NCI-H2171 treated with DMSO at 0.1 percent for 48 hours (cell line): ENCODE data around the gene SLC35F5.
"Not testable (repeated sequence)": the region's sequence is repeated elsewhere in the genome, so short reads cannot be mapped to it uniquely, and the experiment has no call there.

ENCODE experiments used
- DNase-seq: peaks from one replicate; lab custom pipeline; 2025; lab: John Stamatoyannopoulos, UW

The SLC35F5 gene

GRCh38 chr2:113756355-113757137 is at the start of gene SLC35F5:
SLC35F5 (minus strand) TSS chr2:113756642; CDS start chr2:113756409, 233 bp downstream.
- DNase-seq = peak; percentile 83

DNA sequence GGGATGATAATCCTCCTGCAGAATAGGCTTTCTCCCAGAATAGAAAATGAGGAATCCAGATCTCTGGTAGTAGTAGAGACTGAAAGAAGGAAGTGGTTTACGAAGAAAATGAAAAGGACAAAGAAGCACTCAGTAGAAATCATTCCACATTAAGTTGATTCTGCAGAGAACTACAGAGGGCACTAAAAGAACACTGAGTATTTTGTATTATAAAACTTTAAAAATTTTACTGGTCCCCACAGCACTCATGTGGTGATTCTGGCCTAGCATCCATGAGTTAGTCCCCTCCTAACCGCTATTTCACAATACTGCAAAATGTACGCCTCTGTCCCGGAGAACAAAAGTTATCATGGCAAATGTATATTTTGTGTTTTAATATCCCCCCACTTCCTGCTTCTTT is 42.9 kb upstream of the SLC35F5 start:
- no peak for DNase-seq

DNA sequence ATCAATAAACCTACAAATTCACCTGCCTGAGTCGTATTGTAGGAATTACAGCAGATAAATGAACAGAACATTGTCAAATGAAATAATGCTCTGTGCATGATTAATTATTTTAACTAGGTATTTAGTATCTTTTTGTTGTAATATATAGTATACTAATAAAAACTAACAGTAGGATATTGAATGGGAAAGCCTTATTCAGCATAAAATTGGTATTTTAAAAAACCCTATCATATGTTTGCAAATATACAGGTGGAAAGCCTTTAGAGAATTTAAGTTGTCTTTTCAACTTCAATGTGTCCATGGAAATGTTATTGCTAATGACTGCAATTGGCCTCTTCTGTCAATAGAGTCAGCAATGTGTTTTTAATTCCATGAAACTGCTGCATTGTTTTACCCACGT is 40.8 kb upstream of the SLC35F5 start:
- DNase-seq = no peak

DNA sequence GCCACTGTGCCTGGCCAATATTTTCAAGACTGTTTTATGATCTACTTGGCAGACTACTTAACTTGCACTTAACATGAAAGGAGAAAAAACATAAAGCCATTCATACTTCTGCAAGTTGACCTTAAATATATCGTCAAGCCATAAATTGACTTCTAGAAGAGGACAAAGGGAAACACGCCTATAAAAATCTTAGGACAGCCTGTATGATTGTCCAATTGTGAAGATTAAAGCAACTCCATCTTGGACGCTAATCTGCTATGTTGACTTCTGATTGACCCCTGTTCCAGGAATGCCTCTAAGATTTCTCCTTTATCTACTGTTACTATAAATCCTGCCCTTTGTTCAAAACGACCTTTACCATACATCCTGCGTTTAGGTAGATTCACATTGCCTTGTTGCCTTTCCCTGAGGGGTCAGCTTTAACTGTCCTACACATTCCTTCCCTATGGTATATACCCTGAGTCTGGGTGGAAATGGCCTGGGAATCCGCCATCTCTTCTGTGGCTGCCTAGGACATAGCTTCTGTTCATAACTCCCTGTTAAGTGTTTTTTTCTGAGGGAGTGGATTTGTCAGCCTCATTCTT is 40.2 kb upstream of the SLC35F5 start:
- no peak for DNase-seq

DNA sequence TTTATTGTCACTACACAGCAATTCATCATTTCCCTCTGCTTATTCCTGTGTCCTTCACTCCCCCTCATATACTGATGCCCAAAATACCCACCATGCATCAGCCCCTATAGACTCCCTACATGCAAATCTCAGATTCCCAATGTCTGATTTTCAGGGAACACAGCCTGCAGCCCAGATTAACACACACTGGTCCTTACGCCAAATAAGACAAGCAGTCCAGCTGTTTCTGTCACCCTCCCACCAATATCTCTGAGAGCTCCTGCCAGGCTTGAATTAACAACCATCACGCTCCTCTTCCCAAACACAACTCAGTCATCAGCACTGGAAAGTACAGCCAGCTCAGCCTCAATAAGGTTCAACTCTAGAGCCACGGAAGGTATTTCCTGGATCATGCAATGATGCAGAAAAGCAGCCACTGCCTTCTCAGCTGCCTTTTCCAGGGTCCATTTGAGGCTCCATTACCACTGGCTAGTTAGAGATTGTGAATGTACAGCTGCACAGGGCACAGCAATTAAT is 39.0 kb upstream of the SLC35F5 start:
- DNase-seq = no peak

DNA sequence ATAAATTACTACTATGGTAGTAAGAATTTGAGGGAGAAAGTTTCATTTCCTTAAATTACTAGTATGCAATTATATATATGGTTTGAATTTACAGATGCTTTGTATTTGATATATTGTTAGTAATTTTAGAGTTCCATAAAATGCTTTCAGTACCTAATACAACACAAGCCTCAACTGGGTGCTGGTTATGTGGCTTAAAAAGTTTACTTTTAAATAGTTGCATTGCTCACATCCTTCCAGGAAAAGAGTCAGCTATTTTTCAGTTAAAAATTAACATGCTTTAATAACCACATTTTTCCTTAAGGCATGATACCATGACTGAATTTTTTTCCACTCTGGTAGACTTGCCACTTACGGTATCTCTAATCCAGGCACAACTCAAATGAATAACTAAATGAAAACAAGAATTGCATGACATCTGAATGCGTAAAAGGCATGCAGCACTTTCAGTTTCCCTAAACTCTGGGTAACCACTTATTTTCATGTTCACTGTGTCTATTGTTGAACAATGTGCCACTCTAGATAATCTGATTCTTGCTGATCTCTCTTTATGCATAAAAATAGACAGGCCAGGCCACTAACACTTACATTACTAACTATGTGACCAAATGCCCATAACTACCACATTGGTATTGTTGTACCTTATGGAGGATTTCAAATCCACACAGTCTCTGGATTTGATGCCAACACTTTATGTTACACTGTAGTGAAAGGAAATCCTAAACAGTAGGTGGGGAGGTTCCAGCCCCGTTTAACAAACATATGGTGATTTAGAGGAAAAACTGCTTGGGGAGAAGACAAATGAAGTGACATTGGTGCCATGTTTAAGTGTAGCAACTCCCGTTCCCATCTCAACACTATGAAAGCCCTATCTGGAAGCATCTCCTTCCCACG is 35.5 kb upstream of the SLC35F5 start:
- no peak for DNase-seq

DNA sequence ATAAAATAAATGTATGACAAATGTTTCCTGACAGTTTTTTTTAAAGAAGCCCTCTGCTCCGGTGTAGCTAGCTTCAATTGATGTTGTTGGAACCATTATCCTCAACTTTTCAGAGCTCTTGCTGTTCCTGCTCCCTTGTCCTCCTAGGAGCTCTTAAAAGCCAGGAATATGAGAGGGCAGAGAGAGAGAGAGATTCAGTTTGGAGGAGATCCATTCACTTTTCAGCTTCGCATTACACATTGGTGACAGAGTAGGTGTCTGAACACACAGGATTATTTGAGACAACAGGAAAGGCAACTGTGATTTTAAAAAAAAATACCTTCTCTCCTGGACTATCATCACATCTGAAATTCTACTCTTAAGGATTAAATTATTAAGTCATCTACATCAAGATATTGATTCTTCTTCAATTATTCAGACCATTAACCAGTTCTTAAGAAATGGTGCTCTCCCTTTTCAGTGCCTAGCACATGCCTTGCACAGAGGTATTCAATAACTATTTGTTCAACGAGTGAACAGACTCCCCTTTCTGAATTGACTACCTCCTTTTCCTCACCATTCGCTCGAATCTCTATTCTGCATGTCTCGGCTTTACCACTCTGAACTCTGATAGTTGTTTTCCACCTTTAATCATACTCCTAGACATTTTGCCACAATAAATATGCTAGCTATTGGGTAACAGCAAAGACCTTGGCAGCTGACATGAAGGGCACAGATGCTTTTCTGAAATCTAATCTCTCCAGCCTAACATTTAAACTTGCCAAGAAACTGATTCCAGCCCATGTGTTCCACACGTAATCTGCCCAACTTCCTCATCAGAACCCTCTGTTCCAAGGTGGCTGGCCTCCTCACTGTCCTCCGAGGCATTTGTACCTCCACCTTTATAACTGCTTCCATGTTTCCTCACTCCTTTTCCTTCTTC is 28.6 kb upstream of the SLC35F5 start:
- DNase-seq = peak; percentile 94

- DNase-seq = no peak
Measured at GRCh38 chr2:113780472-113780871, 24.0 kb upstream of the SLC35F5 start.

DNA sequence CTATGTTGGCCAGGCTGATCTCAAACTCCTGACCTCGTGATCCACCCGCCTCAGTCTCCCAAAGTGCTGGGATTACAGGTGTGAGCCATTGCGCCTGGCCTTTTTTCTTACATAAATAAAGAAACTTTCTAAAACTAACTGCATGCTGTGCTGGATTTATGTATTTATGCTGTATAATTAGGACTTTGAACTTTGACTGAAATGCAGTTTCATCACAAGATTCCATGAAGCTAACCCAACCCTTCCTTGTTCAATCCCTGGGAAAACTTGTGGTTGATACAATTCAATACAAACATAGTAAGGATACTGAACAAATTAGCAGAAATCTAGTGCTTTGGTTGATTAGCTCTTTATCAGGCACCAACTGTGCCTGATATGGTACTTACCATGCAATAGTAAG is 20.9 kb upstream of the SLC35F5 start:
- no peak for DNase-seq

- DNase-seq = no peak
Measured at GRCh38 chr2:113776949-113777348, 20.5 kb upstream of the SLC35F5 start.

- DNase-seq = not testable (repeated sequence)
Measured at GRCh38 chr2:113774616-113775015, 18.2 kb upstream of the SLC35F5 start.

DNA sequence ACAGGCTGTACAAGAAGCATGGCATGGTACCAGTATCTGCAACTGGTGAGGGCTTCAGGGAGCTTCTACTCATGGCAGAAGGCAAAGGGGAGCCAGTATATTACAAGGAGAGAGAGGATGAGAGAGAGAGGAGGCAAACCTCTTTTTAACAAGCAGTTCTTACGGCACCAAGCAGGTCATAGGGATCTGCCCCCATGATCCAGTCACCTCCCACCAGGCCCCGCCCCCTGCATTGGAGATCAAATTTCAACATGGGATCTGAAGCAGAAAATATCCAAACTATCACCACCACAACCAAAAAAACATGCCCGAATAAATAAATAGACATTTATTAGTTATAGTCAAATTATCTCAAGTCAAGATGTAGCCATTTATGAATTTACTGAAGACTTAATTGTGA is 14.5 kb upstream of the SLC35F5 start:
- peak; percentile 21 for DNase-seq

GRCh38 chr2:113769555-113769954 is 13.1 kb upstream of the SLC35F5 start:
- DNase-seq = no peak

- no peak for DNase-seq
Measured at GRCh38 chr2:113768770-113769169, 12.3 kb upstream of the SLC35F5 start.

DNA sequence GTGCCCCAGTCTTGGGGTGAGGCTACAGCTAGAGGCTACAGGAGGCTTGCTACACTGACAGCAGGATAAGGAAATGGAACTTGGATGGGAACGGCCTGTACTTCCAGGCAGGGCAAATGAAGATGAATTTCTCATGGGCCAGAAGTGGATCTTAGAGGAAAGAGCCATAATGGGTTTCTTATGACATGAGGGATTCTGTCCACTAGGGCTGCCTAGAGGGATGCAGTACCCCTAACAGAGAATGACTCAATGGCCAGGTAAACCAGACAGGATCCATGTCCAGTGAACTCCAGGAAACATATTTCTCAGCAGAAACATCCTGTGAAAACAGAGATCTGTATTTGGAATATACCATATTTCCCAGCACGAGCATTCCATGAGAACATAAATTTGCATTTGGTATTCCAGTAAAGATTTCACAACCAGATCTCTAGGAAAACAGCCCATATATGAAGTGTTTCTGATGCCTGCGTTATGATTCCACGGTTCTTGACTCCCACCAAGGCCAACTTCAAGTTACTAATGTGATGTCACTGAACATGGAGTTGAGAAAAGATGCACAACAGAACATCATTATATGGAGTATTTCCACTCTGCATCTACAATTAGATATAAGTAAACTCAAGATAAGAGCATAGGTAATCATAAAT is 11.5 kb upstream of the SLC35F5 start:
- no peak for DNase-seq

- no peak for DNase-seq
Measured at GRCh38 chr2:113765276-113765675, 8.8 kb upstream of the SLC35F5 start.

DNA sequence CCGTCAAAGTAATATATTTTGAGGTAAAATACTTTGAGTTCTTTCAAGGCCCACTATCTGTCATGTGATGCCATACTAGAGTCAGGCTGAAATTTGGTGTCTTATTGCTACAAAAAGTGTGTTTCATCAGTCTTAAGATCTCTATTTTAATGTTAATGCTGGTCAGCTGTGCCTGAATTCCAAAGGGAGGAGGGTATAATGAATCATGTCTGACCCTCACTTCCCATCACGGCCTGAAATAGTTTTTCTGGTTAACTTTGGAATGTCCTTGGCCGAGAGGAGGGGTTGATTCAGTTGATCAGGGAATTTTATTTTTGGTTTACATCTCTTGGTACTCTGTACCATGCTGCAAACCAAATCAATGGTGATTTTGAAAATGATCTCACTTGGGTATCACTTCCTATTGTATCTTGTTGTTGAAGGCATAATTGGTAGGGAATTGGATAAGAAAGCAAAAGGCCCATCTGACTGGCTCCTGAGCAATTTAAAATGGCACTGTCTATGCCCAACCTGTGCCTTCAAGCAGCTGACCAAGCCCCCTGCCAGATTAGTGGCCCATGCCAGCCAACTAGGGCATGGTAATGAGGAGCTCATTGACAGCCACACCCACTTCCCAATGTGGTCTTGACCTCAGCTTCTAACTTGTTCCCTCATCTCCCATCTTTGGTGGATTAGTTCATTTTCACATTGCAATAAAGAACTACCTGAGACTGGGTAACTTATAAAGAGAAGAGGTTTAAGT is 6.1 kb upstream of the SLC35F5 start:
- DNase-seq = no peak

- DNase-seq = no peak
Measured at GRCh38 chr2:113760400-113760799, 4.0 kb upstream of the SLC35F5 start.

DNA sequence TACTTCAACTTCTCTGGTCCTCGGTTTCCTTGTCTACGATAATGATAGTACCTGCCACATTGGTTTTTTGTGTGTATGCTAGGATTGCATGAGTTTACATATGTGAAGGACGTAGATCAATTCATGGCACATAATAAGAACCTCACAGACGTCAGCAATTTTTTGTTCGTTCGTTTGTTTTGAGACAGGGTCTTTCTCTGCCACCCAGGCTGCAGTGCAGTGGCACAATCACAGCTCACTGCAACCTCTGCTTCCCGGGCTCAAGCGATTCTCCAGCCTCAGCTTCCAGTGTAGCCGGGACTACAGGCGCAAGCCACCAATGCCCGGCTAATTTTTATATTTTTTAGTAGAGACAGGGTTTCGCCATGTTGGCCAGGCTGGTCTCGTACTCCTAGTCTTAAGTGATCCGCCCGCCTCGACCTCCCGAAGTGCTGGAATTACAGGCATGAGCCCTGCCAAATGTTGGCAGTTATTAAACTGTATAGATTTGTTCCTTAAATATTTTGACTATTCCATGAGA is 756 bp upstream of the SLC35F5 start:
- no peak for DNase-seq

GRCh38 chr2:113755835-113756354 is 547 bp downstream of the SLC35F5 start:
- DNase-seq = peak; percentile 50
